Fibroblast of skin of right biceps (primary cell): ENCODE measurements around the gene ZBED4.

Experiments used
- DNase-seq: peaks from one replicate; pipeline ENCODE4 v3.0.0-alpha.2; 2013

Gene ZBED4

DNA sequence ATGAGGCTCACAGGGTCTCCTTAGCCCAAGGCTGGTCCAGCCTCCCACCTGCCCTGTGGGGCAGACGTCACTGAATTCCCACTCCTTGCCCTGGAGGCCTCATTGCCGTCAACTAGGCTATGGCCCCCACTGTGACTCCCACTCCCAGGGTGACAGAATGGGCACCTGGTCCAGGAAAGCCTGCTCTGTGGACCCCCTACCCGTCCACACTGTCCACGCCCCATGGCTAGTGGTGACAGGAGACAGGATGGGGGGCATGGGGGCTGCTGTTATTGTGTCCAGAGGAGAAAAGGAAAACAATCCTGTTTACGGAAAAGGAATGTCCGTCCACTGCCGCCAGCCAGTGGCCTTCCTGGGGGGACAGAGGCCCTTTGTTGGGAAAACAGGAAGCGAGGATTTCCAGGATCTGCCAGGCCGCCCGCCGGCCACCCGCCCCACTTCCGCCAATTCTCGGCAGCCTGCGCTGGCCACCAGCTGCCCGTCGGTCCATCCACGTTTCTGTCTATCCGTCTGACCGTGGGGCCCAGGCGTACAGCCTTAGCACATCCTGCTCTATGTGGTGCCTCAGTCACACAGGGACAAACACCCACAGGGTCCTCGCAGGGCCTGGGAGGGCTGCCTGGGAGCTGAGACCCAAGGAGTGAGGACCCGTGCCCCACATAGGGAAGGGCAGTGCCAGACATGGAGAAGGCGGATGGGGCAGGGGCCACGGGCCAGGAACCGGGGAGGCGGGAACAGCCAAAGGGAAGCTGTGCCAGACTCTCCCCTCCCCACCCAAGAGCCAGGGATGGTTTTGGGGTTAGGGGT, 84.3 kb downstream of the ZBED4 start:
- DNase-seq, result no peak

DNA sequence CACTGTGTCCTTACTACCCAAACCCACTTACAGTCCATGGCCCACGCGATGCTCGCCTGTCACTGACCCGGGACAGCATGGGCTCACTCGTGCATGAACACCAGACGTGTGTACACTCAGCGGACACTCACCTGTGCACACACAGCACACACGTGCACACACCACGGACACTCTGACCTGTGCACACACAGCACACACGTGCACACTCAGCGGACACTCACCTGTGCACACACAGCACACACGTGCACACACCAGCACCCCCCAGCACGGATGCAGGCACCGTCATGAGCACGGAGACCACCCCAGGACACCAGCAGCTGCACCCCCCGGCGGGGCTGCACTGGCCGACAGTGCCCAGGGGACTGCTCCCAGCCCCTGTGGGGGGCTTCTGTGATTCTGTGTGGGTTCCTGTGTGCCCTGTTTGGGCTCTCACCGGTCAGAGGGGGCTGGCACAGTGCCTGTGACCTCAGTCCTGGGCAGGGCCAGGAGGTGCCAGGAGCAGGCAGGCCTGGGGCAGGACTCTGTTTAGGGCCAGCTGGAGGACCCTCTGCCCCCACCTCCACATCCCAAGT, 85.0 kb downstream of the ZBED4 start:
- no peak for DNase-seq
